Skeletal muscle tissue (tissue), 4 donors: ENCODE measurements around the gene CD93. TPM values are rescaled to one million over a fixed set of nuclear protein-coding genes. Genes with fewer than 3 reads are reported as not detected.

Source experiments
- H3K27ac ChIP-seq: one replicate; pipeline ENCODE4 v1.7.0; 2013; ENCODE audit warnings: mild to moderate bottlenecking, low read depth, low read length, inconsistent platforms
- H3K27me3 ChIP-seq, 3 donors: one replicate each; pipeline ENCODE4 v1.7.0; 2013; ENCODE audit warnings: low read length in 3 of 3; ENCODE audit not compliant: control insufficient read depth in 3 of 3, insufficient read depth in 3 of 3
- H3K36me3 ChIP-seq, 3 donors: one replicate each; pipeline ENCODE4 v1.7.0; 2013; ENCODE audit warnings: low read length in 3 of 3; ENCODE audit not compliant: control insufficient read depth in 3 of 3, insufficient read depth in 3 of 3
- H3K4me1 ChIP-seq, 3 donors: one replicate each; pipeline ENCODE4 v1.7.0; 2013; ENCODE audit warnings: low read length in 3 of 3, mild to moderate bottlenecking in 3 of 3; ENCODE audit not compliant: control insufficient read depth in 3 of 3, insufficient read depth in 3 of 3
- H3K4me3 ChIP-seq, 3 donors: one replicate each; pipeline ENCODE4 v1.7.0; 2013; ENCODE audit warnings: low read length in 3 of 3
- H3K9ac ChIP-seq, 3 donors: one replicate each; pipeline ENCODE4 v1.7.0; 2013; ENCODE audit warnings: low read length in 3 of 3, mild to moderate bottlenecking in 3 of 3, moderate library complexity in 2 of 3, low read depth in 1 of 3
- H3K9me3 ChIP-seq, 3 donors: one replicate each; pipeline ENCODE4 v1.7.0; 2013; ENCODE audit warnings: low read length in 3 of 3; ENCODE audit not compliant: control insufficient read depth in 3 of 3
- total RNA-seq: library from RNA; depleted of rRNA; stranded (reverse); fragments of >200 nt; gene quantifications from one replicate; pipeline ENCODE4 v1.2.3, GENCODE V29; 2014
- donor health status: Osteomylitis.

CD93 gene
- total RNA-seq, 1 donor from 2014 or later, result 76.7 TPM

DNA sequence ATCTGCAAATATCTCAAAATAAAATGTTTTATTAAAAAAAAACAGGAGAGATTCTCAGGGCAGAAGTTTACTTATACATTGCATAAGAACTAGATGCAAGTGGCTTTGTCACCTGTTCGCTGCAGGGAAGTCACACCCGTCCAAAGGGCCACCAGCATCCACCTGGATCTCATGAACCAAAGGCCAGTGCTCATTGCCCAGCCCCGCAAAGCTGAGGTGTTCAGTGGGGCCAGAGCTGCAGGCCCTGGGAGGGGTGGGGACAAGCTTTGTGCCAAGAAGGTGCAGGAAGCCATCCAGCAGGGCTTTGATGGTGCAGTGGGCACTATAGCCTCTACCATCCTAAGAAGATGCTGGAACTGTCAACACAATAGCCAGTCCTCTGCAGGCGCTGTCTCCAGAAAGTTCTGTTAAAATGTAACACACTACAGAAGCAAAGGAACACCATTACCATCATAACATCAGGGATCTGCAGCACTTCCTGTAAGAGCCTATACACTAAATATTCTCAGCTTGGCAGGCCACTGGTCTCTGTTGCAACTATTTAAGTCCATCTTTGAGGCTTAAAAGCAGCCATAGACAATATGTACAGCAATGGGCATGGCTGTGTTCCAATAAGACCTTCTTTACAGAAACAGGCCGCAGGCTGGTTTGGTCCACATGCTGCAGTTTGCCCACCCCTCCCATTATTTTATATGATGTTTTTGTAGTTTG, 15.7 kb upstream of the CD93 start:
- Histone ChIP-seq H3K27me3 (no peaks in the 10 kb centered on the region), H3K27ac (no peak overlapping the region), H3K4me3 (no peak overlapping the region), H3K4me1 (peaks cover 16 to 27% (median 24%) of the 10 kb centered on the region in 3 donors), H3K36me3 (no peaks in the 10 kb centered on the region), H3K9ac (no peak overlapping the region), H3K9me3 (no peaks in the 10 kb centered on the region)

DNA sequence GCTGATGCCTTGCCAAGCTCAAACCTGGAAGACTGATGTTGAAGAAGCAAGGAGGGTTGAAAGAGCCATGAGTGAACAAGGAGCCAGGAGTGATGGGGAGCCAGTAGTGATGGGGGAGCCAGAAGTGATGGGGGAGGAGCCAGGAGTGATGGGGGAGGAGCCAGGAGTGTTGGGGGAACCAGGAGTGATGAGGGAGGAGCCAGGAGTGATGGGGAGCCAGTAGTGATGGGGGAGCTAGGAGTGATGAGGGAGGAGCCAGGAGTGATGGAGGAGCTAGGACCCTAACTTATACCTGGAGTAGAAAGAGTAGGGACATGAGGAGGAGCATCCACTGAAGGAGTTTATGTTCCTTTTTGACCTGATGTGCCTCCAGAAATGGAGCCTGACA, 14.6 kb upstream of the CD93 start:
- H3K9me3 ChIP-seq, result no peaks in the 10 kb centered on the region
- no peak overlapping the region for H3K27ac ChIP-seq
- H3K27me3 ChIP-seq, result no peaks in the 10 kb centered on the region
- no peak overlapping the region for H3K9ac ChIP-seq
- H3K36me3 ChIP-seq, result no peaks in the 10 kb centered on the region
- H3K4me1 ChIP-seq, result peaks cover 12 to 20% (median 20%) of the 10 kb centered on the region in 3 donors
- no peak overlapping the region for H3K4me3 ChIP-seq

DNA sequence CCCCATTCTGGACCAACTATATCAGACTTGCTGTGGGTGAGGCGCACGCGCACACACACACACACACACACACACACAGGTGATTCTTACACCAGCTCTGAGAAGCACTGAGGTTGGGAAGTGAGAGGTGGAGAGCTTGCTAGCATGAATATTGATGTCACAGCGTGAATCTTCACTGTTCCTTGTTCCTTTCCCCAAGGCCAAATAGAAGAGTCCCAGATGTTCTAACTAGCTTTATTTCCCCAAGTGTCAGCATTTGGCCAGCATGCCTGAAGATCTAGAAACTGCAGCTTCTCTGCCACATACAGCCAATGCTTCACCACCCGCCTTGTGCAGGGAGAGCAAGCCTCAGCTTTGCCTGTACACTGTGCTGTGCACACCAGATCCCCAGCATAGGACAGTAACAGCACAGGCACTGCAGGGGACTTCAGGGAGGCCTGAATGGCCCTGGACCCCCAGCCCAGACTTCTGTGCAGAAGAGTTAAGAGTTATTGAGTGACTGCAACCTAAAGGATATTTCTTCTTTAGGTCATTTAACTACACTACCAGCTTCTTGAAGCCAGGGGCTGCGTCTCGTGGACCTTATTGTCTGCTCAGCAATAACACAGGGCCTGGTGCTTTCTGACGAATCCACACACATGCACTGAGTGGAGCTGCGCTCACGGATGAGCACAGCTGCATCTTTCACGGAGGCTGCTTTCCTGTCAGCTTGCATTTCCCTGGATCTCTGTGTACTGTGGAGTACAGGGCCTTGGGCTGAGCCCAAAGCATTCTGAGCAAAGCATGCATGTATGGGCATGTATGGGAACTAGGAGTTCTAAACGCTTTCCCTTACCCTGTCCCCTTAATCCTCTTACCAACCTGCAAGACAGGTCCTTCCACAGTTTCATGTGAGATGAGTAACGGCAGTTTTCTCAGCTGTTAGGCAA, 13.9 kb upstream of the CD93 start:
- no peaks in the 10 kb centered on the region for H3K9me3 ChIP-seq
- H3K4me3 ChIP-seq, result no peak overlapping the region
- H3K27ac ChIP-seq, result no peak overlapping the region
- H3K9ac ChIP-seq, result no peak overlapping the region
- no peaks in the 10 kb centered on the region for H3K36me3 ChIP-seq
- no peaks in the 10 kb centered on the region for H3K27me3 ChIP-seq
- H3K4me1 ChIP-seq, result peaks cover 12 to 15% (median 13%) of the 10 kb centered on the region in 3 donors

DNA sequence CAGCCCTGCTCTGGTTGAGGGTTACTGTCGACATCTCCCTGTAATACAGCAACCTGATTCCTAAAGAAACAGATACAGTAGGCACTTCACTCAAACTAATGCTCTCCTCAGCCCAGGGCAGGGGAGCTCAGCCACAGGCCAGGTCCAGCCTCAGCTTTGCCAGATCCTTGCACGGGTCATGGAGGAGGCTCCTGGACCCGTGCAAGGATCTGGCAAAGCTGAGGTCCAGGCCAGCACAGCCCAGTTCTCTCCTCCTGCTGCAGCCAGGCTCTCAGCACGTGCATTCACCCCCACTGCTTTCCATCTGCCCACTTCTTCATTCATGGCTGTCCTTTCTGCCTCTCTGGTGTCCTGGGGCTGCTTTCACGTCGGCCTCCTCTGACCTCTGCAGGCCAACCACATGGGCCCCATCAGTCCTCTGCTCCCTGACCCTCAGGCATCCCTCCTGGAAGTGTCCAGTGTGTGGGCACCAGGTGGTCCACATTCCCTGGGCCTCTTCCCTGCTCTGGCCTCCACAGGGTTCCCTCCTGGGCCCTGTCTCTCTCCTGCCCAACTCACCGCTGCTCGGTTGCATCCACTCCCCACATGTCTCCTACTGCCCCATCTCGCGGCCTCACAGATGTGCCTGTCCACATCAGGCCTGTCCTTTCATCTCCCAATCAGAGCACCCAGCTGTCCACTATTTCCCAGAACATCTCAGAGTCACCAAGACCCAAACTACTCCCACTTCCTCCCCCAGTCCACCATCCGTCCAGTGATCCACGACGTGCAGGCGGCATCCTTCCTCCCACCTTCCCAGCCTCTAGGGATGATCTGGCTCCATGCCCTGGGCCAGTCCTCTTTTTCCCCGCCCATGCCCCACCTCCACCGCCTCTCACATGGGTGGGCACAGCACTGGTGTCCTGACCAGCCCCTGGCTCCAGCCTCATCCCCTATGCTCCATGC, 11.8 kb upstream of the CD93 start:
- H3K9me3 ChIP-seq, result no peaks in the 10 kb centered on the region
- no peak overlapping the region for H3K9ac ChIP-seq
- no peaks in the 10 kb centered on the region for H3K27me3 ChIP-seq
- no peaks in the 10 kb centered on the region for H3K36me3 ChIP-seq
- H3K4me1 ChIP-seq, result peaks cover 8 to 19% (median 16%) of the 10 kb centered on the region in 3 donors
- H3K27ac ChIP-seq, result no peak overlapping the region
- H3K4me3 ChIP-seq, result no peak overlapping the region

DNA sequence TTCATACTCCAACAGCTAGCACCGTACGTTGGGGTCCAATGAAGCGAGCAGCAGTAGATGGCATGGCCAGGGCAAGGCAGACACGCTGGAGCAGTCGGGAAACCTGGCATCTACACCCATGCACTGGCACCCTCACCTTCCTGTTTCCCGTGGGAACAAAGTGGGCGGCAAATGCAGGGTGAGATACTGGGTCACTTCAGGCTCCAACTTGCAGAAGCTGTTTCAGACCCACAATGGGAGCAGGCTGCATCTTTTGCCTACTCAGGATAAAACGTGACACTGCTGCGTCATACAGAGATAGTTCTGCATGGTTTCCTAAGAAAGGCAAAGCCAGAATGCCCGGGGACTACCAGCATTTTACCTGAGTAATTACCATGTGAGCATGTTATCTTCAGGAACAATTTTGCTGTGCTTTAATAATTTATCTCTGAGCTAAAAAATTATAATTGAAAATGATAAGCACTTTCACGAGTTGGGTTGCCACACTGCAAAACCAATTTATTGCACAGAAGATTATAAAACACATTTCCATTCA, 10.9 kb upstream of the CD93 start:
- no peak overlapping the region for H3K9ac ChIP-seq
- peaks cover 15 to 20% (median 19%) of the 10 kb centered on the region in 3 donors for H3K4me1 ChIP-seq
- H3K4me3 ChIP-seq, result no peak overlapping the region
- no peak overlapping the region for H3K27ac ChIP-seq
- H3K36me3 ChIP-seq, result no peaks in the 10 kb centered on the region
- no peaks in the 10 kb centered on the region for H3K27me3 ChIP-seq
- no peaks in the 10 kb centered on the region for H3K9me3 ChIP-seq

DNA sequence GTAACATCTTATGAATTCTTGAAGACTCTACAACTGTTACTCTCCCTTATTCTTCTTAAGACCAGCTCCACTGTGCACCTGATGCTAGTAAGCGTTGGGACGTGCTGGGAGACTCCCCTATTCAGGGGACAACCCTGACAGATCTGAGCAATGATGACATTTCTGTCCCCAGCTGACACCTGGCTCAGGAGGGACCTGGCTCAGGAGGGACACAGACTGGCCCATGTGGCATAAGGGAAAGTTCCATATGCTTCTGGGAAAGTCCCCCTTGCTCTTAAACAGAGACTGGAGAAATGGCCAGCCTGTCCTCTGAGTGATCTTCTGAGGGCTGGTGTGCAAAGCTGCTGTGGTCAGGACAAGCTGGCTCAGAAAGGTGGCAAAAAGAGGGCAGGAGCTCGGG, 10.0 kb upstream of the CD93 start:
- Histone ChIP-seq H3K9me3 (no peaks in the 10 kb centered on the region), H3K9ac (no peak overlapping the region), H3K27me3 (no peaks in the 10 kb centered on the region), H3K4me1 (peaks cover 21 to 27% (median 27%) of the 10 kb centered on the region in 3 donors), H3K36me3 (no peaks in the 10 kb centered on the region), H3K27ac (no peak overlapping the region), H3K4me3 (no peak overlapping the region)

DNA sequence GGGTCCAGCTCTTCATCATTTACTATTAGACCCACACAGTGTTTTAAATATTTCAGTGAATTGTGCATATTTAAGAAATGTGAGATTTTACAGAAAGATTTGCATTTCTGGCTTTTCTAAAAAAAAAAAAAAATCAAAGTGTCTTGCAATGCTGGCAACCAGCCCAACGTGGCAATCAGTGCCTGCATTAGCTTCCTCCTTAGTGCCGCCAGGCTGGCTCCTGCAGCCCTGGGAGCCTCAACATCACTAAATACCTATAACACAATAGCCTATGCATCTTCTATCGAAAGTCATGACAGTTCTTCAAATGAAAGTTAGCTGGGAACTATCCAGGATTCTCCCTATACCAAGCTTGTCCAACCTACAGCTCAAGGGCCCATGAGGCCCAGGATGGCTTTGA, 9.4 kb upstream of the CD93 start:
- H3K36me3 ChIP-seq, result no peaks in the 10 kb centered on the region
- H3K4me3 ChIP-seq, result no peak overlapping the region
- H3K27me3 ChIP-seq, result no peaks in the 10 kb centered on the region
- no peak overlapping the region for H3K27ac ChIP-seq
- H3K4me1 ChIP-seq, result peaks cover 21 to 27% (median 27%) of the 10 kb centered on the region in 3 donors
- H3K9me3 ChIP-seq, result no peaks in the 10 kb centered on the region
- no peak overlapping the region for H3K9ac ChIP-seq

DNA sequence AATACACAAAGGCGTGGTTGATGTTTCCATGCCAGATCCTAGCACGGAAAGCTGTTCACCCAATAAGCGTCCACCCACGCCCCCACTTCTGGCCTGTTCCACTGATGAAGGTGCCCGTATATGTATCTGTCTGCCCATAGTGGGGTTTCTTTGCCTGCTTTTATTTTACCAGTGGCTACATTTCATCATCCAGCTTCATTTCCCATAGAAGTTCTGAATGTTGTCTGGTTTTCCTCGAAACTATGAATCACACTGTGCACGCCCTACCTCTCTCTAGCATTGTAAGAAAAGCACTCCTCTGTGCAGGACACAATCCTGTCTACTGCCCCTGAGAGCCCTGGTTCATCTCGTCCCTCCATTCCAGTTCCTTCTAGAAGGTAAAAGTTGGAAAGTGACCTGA, 8.8 kb upstream of the CD93 start:
- Histone ChIP-seq H3K4me1 (peaks cover 21 to 27% (median 27%) of the 10 kb centered on the region in 3 donors), H3K9me3 (no peaks in the 10 kb centered on the region), H3K4me3 (no peak overlapping the region), H3K27me3 (no peaks in the 10 kb centered on the region), H3K9ac (no peak overlapping the region), H3K36me3 (no peaks in the 10 kb centered on the region), H3K27ac (no peak overlapping the region)

DNA sequence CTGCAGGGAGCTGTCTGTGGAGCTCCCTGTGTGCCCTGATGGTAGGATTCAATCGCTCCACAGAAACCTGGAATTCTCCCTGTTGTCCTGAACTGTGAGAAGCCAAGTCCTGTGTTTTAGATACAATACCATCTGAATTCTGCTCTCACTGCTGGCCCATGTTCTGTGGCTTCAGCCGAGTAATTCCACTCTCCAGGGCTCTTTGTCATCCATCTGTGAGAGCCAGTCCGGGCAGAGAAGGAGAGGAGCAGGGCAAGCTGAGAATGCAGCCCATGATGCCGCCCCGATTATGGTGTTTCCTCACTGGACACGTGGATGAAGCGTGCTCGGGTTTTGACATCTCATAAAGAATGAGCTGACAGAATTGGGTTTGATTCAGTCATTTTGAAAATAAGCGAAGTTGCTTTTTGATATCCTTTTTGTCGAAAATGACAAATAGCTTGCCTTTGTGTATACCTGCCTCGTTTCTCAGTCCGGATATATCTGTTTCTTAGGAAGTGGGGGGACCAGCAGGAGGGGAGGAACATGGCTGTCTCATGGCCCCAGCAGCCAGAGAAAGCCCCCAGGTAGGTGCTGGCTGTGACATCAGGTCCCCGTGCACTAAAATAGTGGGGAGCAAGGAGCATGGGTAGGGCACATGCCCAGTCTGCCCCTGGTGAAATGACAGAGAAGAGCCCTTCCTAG, 8.2 kb upstream of the CD93 start:
- peaks cover 21 to 27% (median 27%) of the 10 kb centered on the region in 3 donors for H3K4me1 ChIP-seq
- no peak overlapping the region for H3K9ac ChIP-seq
- H3K4me3 ChIP-seq, result no peak overlapping the region
- no peaks in the 10 kb centered on the region for H3K36me3 ChIP-seq
- H3K27me3 ChIP-seq, result no peaks in the 10 kb centered on the region
- no peak overlapping the region for H3K27ac ChIP-seq
- no peaks in the 10 kb centered on the region for H3K9me3 ChIP-seq
